DMS 273 treated with DMSO at 0.1 percent for 48 hours (cell line): ENCODE data around the gene SPATA16.
"Not testable (repeated sequence)": the region's sequence is repeated elsewhere in the genome, so short reads cannot be mapped to it uniquely, and the experiment has no call there.

ENCODE experiments used
- DNase-seq: peaks from one replicate; lab custom pipeline; 2025; lab: John Stamatoyannopoulos, UW

The SPATA16 gene

DNA sequence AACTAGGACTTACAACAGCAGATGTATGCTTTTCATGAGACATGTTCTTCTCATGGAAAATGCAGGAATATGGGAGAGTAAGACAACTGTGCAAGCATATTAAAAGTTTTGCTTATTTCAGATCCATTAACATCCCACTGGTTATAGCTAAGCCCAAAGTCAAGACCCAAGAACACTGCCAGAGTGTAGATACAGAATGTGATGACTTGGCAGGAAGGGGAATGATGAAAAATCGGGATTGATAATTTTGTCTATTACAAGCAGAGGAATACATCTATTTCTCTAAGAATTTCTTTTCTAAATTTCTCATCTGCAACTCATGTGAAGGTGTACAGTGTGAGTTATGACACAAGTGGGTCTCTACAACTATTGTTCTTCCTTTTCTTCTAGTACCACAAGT lies 76.4 kb downstream of the SPATA16 start:
- DNase-seq = no peak

DNA sequence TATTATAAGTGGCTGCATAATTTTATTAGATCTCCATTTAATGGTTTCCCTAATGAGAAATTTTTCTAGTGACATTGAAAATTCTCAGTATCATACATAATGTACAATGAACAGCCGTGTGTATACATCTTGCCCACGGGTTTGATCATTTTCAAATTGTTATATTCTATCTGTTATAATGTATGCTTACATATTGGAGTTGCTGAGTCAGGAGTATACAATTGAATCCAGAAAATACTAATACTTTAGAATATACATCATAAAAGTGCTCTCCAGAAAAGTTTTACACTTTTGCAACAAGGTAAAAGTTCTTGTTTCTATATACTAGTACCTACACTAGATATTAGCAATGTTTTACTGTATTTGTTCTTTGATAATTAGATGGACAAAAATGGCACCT lies 82.8 kb downstream of the SPATA16 start:
- DNase-seq = no peak

DNA sequence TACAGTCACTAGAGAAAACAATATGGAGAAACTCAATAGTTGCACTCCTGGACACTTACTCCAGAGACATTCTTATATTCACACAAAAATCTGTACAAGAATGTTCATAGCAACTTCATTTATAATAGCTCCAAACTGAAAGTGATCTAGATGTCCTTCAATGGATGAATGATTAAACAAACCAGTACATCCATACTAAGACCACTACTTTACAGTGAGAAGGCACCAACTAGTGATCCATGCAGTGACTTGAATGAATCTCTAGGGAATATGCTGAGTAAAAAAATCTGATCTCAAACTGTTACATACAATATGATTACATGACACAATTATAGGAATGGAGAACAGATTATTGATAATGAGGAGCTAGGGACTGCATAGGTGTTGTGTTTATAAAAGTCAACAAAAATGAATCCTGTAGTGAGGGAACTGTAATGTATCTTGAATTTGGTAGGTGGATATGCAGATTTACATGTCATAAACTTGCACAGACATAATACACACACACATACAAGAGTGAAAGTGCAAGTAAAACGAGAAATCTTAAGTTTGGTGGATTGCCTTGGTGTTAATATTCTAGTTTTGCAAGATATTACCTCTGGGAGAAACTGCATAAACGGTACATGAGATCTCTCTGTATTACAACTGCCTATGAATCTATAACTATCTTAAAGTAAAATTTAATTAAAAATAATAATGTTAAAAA lies 85.7 kb downstream of the SPATA16 start:
- DNase-seq = no peak

DNA sequence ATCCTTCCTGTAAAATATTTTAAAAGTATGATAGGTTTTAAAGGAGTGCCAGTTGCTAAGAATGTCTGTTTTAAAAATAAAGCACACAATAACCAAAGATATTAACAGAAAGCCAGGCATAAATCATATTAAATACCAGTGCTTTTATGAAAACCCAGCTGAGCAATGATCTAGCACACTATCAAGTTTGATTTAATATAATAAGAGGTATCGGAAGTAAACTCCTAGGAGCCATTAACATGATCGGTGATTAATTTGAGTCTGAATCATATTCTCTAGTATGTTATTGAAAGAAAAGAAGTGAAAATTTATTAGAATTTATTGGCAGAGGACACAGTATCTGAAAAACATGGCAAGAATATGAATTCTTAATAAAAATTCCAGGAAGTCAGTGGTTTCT lies 91.7 kb downstream of the SPATA16 start:
- no peak for DNase-seq

DNA sequence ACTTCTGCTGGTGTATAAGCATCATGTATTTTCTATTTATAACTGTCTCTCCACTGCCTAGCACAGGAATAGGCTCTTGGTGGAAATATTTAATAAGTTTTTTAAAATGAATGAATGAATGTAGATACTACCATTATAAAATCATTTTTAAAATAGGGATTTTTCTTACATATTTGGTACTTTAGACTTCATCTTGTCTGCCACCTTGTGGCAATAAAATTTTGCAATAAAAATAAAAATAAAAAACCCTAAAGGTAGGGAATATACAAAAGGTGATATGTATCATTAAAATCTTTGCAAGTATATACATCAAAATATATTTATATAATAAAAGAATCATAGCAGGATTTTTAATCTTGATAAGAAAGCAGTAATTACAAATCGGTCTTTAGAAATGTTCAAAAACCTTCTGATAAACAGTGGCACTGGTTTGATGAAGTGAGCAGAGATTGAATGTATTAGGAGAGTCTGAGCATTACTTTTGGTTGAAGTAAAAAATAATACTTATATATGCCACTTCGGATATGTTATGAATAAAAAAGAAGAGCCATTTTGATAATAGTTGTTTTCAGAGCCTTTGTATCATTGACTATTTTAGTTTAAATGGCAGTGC lies 95.2 kb downstream of the SPATA16 start:
- DNase-seq = no peak

DNA sequence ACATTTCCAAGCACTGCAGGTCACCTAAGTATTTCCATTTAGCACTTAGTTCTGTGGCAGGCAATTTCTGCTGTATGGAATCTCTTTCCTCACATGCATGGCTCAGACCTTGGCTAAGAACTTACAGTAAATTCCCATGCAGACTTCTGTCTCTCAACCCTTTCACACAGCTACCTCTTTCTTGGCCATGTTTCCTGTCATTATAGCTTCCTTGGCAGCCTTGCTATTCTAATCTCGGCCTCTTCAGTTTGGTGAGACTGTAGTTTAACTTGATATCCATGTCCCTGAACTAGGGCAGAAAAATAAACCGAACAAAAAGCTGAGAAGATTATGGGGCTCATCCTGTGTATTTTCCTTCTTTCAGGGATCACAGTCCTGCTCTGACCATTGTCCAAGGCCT lies 96.0 kb downstream of the SPATA16 start:
- no peak for DNase-seq

DNA sequence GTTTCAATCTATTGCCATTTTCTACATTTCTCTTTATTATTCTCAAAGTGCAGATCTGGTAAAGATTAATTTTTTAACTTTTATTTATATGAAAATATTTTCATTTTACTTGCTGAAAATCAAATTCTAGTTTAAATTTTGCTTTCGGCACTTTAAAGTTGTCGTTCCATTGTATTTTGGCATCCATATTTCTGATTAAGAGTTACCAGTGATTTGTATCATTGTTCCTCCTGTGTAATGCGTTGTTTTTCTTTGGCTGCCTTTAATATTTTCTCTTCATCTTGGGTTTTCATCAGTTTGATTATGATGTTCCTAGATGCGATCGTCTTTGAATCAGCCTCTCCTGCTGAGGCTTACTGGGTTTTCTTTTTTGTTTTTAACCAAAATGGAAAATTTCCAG lies 97.3 kb downstream of the SPATA16 start:
- no peak for DNase-seq

DNA sequence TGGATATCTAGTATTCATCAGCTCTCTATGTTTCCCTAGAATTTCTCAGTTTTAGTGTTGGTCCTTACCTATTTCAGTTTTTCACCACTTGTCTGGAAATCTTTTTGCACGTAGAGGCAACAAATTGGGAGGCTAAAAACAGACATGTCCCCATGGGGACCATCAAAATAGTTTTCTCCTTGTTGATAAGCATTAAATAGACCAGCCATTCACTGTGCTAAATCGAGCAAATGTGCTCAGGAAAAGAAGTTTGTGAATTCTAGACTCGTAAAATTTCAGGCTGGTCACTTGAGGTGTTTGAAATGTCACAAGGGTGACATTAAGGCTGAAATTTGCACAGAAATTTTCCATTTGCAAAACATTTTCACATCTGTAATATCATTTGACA lies 102.6 kb downstream of the SPATA16 start:
- no peak for DNase-seq

DNA sequence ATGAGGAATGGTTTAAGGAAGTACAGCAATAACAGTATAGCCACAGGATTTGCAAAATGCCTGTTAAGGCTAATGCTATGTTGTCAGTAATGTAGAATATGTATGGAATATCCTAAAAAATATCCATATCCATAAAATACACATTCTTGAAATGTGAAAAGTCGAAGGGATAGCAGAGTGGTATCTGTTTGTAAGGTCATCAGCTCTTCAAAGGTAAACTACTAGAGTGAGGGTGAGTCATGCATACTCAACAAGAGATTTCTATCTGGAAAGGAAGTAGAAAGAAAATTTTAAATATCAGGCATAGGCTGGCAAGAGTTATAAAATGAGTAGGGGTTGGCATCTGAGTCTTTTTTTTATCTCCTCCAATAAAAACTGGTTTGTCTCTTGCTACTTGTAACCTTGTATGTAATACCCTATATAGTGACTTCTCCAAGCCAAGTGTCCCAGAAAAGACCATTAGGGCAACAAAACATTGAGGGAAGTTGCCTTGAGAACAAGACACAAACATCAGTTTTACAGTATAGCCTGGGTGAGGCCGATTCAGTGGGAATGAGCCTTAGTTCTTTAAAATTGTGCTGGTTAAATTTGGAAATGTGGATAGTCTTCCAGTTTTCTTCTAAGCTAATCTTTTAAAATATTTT lies 103.1 kb downstream of the SPATA16 start:
- no peak for DNase-seq

DNA sequence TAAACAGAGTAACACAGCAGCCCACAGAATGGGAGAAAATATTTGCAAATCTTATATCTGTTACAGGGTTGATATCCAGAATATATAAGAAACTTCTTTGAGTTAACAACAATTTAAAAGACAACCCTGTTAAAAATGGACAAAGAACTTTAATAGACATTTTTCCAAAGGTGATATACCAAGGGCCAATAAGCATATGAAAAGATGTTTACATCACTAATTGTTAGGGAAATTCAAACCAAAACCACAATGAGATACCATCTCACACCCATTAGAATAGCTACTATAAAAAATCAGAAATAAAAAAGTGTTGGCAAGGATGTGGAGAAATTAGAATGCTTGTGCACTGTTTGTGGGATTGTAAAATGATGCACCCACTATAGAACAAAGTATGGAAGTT lies 110.8 kb downstream of the SPATA16 start:
- no peak for DNase-seq

DNA sequence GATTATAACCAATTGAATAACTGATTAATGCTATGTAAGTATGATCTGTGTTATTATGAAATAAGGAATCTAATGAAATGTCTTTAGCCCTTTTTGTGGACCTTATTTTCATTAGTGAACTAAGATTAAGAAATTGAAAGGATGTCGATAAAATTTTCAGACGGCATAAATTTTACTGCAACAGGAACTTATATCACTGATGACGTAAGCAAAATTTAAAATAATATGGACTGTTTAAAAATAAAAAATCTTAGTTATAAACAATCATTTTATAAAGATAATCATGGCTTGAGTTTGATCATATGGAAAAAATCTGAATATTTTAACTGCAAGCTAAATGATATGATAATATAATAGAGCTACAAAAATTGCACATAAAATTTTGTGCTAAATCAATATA lies 112.7 kb downstream of the SPATA16 start:
- no peak for DNase-seq

DNA sequence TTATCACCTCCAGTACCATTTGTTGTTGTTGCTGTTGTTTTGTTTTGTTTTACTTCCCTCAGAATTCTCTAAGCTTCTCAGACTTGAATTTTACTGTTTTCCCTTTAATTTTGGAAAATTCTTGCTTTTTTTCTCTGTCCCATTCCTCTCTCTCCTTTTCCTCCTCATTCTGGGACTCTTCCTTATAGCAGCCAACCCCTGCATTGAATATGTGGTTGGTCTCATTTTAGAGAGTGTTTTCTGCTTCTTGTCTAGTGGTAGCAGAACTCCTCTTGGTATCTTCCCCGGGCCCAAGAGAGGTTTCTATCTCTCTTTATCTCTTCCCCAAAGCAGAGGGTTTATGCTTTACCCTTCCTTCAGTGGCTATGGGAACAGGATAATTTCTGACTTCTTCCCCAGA lies 113.6 kb downstream of the SPATA16 start:
- DNase-seq = no peak

DNA sequence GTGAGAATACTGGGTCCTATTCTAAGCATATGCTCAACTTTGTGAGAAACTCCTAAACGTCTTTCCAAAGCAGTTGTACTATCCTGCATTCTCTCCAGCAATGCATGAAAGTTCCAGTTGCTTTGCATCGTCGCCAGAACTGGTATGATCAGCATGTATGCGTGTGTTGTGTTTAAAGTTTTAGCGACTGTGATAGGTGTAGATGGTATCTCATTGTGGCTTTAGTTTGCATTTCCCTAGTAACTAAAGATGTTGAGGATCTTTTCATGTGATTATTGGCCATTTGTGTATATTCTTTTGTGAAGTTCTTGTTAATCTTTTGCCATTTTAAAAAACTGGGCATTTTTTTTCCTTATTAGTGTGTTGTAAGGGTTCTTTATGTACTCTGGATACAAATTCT lies 115.1 kb downstream of the SPATA16 start:
- DNase-seq = no peak

DNA sequence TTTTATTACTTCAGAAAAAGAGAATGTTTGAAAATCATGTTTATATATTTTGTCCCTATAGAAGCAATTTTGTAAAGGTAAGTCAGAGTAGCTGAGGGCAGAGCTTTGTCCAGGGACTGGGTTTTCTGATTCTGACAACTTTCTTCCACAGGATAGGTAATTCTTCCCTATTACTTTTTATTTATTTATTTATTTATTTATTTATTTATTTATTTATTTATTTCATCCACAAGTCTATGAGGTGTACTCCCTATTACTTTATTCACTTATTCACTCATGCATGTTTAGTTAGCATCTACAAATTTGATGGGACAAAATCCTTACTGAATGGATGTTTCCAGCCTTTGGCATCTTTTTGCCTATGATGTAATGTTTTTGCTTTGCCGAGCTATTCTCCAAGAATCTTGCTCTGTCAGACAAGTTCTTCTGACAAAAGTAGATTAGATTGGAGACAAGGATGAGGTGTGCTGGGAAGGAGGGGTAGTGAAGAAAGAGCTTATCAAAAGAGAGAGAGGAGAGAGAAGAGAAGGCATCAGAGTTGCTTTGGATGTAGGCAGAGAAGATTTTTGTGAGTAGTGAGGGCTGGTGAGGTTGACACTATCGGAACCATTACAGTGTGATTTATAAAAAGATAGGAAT lies 119.4 kb downstream of the SPATA16 start:
- DNase-seq = no peak

DNA sequence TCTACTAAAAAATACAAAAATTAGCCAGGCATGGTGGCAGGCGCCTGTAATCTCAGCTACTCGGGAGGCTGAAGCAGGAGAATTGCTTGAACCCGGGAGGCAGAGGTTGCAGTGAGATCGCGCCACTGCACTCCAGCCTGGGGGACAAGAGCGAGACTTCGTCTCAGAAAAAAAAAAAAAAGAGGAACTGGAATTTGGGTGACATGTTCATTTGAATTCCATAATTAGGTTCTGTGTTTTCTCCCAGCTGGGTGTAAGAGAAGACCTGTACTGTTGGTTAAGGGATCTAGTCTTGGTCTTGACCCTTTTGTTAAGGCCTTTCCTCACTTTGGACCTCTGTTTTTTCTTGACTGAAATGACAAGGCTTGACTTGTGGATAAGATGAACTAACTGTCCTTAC lies 120.9 kb downstream of the SPATA16 start:
- DNase-seq = not testable (repeated sequence)

DNA sequence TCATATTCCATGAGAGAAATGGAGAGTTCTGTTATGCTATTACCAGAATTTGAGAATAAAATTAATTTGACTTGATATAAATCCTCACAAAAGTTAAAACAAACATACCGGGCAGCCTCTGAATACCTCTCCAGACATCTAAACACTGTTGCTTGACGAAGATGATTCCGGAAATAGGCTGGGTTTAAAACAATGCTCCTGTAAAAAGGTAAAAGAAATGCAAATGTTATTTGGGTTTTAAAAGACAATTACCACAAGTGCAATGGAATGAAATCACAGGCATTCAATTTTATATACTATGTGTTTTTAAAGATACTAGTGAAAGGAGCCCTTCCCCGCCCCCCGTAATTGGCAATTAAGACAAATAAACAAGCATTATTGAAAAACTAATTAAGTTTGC lies 121.7 kb downstream of the SPATA16 start:
- no peak for DNase-seq

DNA sequence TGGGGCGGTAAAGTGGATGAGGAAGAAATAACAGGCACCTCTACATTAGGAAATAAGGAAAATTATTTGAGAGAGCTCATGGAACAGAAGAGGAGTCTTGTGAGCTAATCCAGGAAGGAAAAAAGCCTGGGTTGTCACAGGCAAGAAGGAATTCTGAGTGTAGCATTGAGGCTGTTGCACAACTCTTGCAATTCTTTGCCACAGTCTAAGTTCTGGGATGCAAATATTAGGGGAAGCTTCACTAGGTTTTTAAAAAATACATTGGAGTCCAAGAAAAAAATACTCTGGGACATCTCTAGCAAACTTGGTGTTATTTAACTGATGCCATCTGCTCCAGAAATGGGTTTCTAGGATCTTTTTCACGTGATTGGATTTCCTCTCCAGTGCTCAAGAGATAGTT lies 122.3 kb downstream of the SPATA16 start:
- no peak for DNase-seq

DNA sequence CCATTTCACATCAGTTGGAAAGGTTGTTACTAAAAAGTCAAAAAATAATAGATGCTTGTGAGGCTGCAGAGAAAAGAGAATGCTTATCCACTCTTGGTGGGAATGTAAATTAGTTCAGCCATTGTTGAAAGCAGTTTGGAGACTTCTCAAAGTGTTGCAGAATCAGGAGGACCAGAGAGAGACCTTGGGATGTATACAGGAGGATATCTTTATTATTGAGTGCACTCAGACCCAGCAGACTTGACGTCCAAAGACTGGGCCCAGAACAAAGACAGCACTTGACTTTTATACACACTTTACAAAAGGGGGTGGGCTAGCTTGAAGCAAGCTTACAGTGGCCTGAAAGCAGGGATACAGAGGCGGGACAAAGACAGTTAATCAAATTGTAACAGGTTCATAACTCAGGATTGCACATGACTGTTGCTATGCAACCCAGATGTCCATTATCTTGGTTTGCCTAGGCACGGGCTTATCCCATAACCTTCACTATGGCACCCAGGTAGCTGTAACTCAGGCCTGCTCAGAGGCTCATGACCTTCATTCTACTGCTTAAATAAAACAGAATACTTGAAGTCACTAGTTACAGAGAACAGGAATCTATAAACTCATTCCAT lies 127.7 kb downstream of the SPATA16 start:
- DNase-seq = no peak

DNA sequence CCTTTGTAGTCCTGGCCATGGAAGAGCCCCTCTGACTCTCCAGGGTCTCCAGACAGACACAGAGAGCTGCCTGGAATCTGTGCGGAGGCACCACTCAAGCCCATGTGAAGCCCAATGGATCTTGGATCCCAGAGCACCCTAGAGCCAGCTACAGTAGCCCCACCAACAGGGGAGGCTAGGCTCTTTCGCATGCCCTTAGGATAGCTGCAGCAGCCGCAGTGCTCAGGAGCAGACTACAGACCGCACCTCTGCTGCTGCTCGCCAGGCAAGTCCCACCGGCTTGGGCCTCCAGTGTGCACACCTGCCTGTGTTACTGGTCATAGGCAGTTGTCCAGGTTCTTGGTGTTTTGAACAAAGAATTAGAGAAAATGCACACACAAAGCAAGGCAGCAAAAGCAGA lies 131.6 kb downstream of the SPATA16 start:
- DNase-seq = no peak

DNA sequence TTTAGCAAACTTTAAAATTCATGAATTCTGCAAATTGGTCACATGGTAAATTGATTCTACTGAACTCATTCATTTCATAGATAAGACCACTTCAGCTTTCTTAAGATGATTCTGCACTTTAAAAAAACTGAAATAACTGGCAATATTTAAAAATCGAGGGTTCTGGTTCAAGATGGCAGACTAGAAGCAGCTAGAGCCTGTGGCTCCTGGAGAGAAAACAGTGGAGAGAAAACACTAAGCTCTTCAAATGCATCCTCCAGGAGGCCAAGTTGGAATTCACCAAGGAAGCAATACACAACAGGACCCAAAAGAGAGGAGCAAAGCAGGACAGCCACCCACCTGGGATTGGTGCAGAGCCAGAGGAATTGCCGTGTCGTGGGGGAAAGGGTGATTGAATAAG lies 132.1 kb downstream of the SPATA16 start:
- DNase-seq = no peak

DNA sequence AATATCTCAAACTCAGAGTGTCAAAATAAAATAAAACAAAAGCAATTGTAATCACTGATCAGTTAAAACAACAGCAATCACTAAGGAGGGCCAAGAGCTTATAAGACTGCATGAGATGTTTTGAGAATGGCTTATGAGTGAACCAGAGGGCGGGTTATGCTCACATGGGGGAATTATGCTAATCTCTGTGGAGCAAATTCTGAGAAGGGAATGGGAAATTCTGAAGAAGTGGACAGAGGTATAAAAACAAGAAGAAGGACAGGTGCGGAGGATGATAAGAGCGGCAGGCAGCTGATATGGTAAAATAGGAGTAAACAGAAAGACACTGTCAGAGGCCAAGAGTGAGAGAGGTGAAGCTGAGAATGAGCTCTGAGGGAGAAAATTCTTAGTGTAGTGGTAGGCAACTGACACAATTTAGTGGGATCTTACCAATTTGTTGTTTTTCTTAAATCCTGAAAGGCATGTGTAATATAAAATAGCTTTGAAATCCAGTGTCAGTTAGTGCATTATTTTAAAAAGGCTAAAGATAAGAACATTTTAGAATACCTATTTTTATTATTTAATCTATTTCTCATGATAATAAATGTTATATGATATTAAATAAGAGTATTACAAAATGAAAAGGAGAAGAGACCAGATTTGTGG lies 133.8 kb downstream of the SPATA16 start:
- DNase-seq = no peak

DNA sequence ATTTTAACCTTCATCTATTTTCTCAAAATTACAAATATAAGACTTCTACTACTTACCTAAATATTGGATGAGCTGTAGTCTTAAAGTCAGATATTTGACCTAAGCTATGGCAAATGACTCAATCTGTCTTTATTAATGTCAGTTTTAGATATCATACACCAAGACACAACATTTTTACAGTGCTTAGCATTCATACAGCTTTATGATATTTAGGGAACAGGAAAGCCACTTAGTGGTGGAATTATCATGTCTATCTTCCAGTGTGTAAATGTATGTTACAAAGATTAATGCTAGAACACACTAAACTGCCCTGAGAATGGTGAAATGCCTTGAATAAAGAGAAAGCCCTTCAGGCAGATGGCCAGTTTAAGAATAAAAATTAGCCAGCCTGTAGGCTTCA lies 135.0 kb downstream of the SPATA16 start:
- no peak for DNase-seq
